Heart left ventricle (tissue), 16 donors: ENCODE results near the gene MGAT3. TPM values are rescaled to one million over a fixed set of nuclear protein-coding genes. Genes with fewer than 3 reads are reported as not detected.

ENCODE experiments used
- ATAC-seq, 4 donors: fragments of 200-7000 bp; cut with Tn5 transposase; one replicate each; pipeline ENCODE4 v1.9.1; 2020 to 2022; ENCODE audit warnings: moderate library complexity in 4 of 4, mild to moderate bottlenecking in 3 of 4, moderate number of reproducible peaks in 1 of 4
- DNase-seq, 5 donors: peaks; one replicate each; pipeline ENCODE4 v3.0.0-alpha.2; 2020
- H3K27ac ChIP-seq, 12 donors: fragments of 200-600 bp; sonication (generic) in 4 of 12; one replicate each; pipeline versions ENCODE4 v1.5.0 to v1.8.0; 2016 to 2022; ENCODE audit warnings: mild to moderate bottlenecking in 2 of 12
- H3K27me3 ChIP-seq, 9 donors: fragments of 200-600 bp; sonication (generic) in 2 of 9; one replicate each; pipeline versions ENCODE4 v1.5.1 to v1.8.0; 2016 to 2022; ENCODE audit warnings: mild to moderate bottlenecking in 3 of 9
- H3K36me3 ChIP-seq, 9 donors: fragments of 200-600 bp; sonication (generic) in 2 of 9; one replicate each; pipeline versions ENCODE4 v1.5.0 to v1.8.0; 2018 to 2022; ENCODE audit warnings: mild to moderate bottlenecking in 2 of 9
- H3K4me1 ChIP-seq, 12 donors: fragments of 200-600 bp; sonication (generic) in 4 of 12; one replicate each; pipeline versions ENCODE4 v1.5.0 to v1.8.0; 2016 to 2022; ENCODE audit warnings: mild to moderate bottlenecking in 3 of 12
- H3K4me3 ChIP-seq, 12 donors: fragments of 200-600 bp; sonication (generic) in 4 of 12; one replicate each; pipeline versions ENCODE4 v1.5.0 to v1.8.0; 2017 to 2022; ENCODE audit warnings: mild to moderate bottlenecking in 9 of 12, moderate library complexity in 4 of 12
- H3K9me3 ChIP-seq, 12 donors: fragments of 200-600 bp; sonication (generic) in 4 of 12; one replicate each; pipeline versions ENCODE4 v1.5.0 to v1.8.0; 2016 to 2022; ENCODE audit warnings: mild to moderate bottlenecking in 1 of 12
- POLR2A ChIP-seq, 2 donors: fragments of 450-650 bp; IDR thresholded peaks; one replicate each; pipeline ENCODE4 v1.6.1; 2017; ENCODE audit warnings: antibody characterized with exemption in 2 of 2, mild to moderate bottlenecking in 2 of 2, moderate library complexity in 2 of 2
- WGBS, 4 donors: extraction: QIAGEN DNeasy Blood & Tissue Kit in 2 of 4; methylation state at CpG; one replicate each; pipeline versions ENCODE4 v1.1.5 to v1.1.7; 2013 to 2018; 5-methylcytosine and 5-hydroxymethylcytosine counted together
- intact Hi-C, 10 donors: fragments of 100-400 bp; cut with DNase I; formaldehyde crosslinking; loops; one replicate each; pipeline versions ENCODE4 v1.11.1 to v1.14.2; 2022
- polyA plus RNA-seq, 2 donors: library from polyadenylated mRNA; stranded (reverse); fragments of 200-250 nt; gene quantifications; one replicate each; pipeline ENCODE4 v1.2.3, GENCODE V29; 2013
- total RNA-seq, 9 donors: library from RNA; depleted of rRNA in 2 of 9; stranded (reverse); fragments of >200 nt in 2 of 9; fragmentation: NEBNext Ultra II Directional in 3 of 9; extraction: Animal tissue kit (Norgen Biotek cat#: 25700) in 3 of 9; gene quantifications; one replicate each; pipeline versions ENCODE4 v1.1.0 to v1.2.4, GENCODE V29; 2016 to 2023
- TF ChIP-seq, protein P1 (sequence below), 12 donors: fragments of 200-600 bp; sonication (generic) in 4 of 12; IDR thresholded peaks; one replicate each; pipeline versions ENCODE4 v1.5.0 to v1.8.0; 2018 to 2022; ENCODE audit warnings: antibody characterized with exemption in 12 of 12, mild to moderate bottlenecking in 5 of 12
- donor health status: ischemic (EF 13 %, LVEDD 7.1; RV severe dilation, severe dysfunction).
- donor health status: healthy with polysubstance abuse.
- donor health status: DM: no; HTN: yes; CAD: no.
- donor health status: DM: no; HTN: no; CAD: no.
- donor health status: ischemic (EF 25% LVEDD 6.9; RV normal size, moderate dysfunction).
- donor health status: ischemic (EF 25% LVEDD 5.7; RV mildly dilated, moderate dysfunction).
- donor health status: healthy.
- donor health status: DM: yes; HTN: yes; CAD: no.
- donor health status: ischemic (EF 35%, LVEDD 5.7; RV mildly dilated, moderate dysfunction).
- donor health status: nonischemic (EF 11% LVEDD 7.7; RV severe dilation, severe dysfunction).
- donor health status: DM: yes; HTN: yes; CAD: no.
- donor health status: PGD.
- donor health status: ischemic (EF 29% LVEDD 5.4; RV normal size, mild dysfunction).
- donor health status: nonischemic (EF 23%, LVEDD 6.1; RV moderate dilation, normal function).

MGAT3 gene
- total and polyA plus RNA-seq, 11 donors = 2.2 to 9.9 (median 4.4) TPM

DNA sequence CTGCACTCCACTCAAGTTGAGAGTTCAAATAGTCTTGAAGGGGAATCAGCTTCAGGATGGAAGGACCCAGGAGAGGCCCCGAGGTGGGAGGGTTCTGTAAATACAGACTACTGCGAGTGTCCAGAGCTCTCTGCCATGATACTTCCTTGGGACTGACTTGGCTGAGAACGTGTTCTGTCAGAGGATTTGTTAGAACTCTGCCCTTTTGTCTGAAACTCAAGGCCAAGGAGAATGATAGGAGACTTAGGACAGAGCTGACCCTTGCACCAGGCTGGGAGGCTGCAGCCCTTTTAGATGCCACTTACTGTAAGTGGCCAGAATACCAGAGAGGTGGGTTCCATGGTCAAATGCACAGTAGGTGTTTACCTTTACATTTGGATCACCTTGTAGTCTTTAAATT, 60.7 kb downstream of the MGAT3 start:
- DNase-seq = no peak
- H3K36me3 ChIP-seq = peaks cover 11 to 69% (median 57%) of the 10 kb centered on the region in 9 donors
- no peak overlapping the region for H3K4me3 ChIP-seq
- H3K27me3 ChIP-seq = no peaks in the 10 kb centered on the region
- 80 to 90% (median 85%) methylated on average over 3 of the region's 3 CpGs for WGBS, 4 donors
- H3K27ac ChIP-seq = no peak overlapping the region
- intact Hi-C loops = loop anchor here in 6 of 10 donors (5.0 to 10.0 kb wide), 6 partner anchors 55 to 343 kb away; partner anchors contain the start of genes RPL3 (in 1 of the 6), SYNGR1 (in 1 of the 6) and TAB1 (in 1 of the 6)
- peaks cover 3 to 41% (median 25%) of the 10 kb centered on the region in 12 donors for H3K4me1 ChIP-seq
- H3K9me3 ChIP-seq = no peaks in the 10 kb centered on the region
- no peak for ATAC-seq
- TF ChIP-seq, protein P1, sequence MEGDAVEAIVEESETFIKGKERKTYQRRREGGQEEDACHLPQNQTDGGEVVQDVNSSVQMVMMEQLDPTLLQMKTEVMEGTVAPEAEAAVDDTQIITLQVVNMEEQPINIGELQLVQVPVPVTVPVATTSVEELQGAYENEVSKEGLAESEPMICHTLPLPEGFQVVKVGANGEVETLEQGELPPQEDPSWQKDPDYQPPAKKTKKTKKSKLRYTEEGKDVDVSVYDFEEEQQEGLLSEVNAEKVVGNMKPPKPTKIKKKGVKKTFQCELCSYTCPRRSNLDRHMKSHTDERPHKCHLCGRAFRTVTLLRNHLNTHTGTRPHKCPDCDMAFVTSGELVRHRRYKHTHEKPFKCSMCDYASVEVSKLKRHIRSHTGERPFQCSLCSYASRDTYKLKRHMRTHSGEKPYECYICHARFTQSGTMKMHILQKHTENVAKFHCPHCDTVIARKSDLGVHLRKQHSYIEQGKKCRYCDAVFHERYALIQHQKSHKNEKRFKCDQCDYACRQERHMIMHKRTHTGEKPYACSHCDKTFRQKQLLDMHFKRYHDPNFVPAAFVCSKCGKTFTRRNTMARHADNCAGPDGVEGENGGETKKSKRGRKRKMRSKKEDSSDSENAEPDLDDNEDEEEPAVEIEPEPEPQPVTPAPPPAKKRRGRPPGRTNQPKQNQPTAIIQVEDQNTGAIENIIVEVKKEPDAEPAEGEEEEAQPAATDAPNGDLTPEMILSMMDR (IDR thresholded peaks at IDR 0.05) = no peak
- TF ChIP-seq POLR2A (IDR thresholded peaks at IDR 0.05) = no peak

DNA sequence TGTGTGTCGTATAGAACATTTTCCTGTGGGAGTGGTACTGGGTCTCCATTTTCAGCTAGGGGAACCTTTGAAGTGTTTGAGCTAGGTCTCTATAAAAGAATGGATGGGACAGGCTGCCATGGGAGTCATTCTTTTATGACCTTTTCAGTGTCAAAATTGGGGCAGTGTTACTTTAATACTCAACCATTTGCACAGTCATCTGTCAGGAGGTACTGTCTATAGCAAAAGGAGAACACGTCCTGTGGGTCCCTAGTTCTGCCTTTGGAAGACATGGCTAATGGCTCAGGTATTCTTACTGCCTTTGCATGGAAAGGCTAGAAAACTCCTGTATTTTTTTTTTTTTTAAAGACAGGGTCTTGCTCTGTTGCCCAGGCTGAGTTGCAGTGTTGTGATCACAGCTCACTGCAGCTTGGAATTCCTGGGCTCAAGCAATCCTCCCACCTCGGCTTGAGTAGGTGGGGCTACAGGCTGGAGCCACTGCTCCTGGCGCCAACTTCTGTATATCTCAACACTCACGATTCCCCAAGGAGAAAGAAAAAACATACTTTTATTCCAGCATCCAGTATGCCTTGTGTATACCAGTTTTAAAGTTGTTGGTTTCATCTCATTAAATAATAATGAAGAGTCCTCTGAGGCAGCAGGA, 61.5 kb downstream of the MGAT3 start:
- intact Hi-C loops = loop anchor here in 7 of 10 donors (2.0 to 10.0 kb wide), 7 partner anchors 15 to 343 kb away; partner anchors contain the start of genes MIEF1 (in 1 of the 7), RPL3 (in 1 of the 7), SYNGR1 (in 1 of the 7) and TAB1 (in 1 of the 7)
- WGBS, 4 donors = 57 to 62% (median 59%) methylated on average over 5 of the region's 5 CpGs
- DNase-seq (no peak), ATAC-seq (no peak)
- Histone ChIP-seq H3K4me3 (peak overlapping the region in 2 of 12 donors; percentile 97 to 100), H3K27ac (peak overlapping the region in 6 of 12 donors; percentile 97 to 100 (median 100)), H3K27me3 (no peaks in the 10 kb centered on the region), H3K4me1 (peaks cover 3 to 49% (median 32%) of the 10 kb centered on the region in 12 donors), H3K9me3 (no peaks in the 10 kb centered on the region), H3K36me3 (peaks cover 12 to 70% (median 57%) of the 10 kb centered on the region in 9 donors)
- TF ChIP-seq, protein P1 (IDR thresholded peaks at IDR 0.05) = no peak

DNA sequence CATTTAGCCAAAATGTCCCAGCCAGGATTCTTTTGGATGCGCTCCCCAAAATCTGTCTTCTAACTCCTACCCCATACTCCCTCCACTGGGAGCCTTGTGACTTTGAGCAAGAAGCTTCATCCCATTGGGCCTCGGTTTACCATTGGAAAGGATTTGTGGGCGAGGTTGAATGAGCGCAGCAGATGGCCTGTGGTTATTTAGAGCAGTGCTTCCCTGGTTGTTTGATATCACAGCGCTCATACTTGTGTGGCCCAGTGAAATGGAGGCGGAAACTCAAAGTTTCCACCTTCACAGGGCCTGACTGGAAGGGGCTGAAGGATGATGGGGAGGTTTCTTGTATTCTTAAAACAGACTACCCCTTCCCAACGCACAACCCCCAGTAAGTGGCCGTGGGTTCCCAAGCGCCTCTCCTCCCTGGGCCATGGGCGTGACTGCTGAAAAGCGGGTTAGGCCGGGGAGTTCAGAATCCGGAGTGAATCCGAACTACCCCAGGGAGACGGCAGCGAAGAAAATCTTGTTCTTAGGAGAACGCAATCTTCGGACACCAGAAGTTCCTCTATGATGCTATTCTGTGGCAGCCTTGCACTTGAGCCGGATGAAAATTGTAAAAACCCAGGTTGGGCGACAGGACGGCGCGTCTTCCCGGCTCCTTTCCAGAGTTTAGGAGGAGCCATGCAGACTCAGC, 62.3 kb downstream of the MGAT3 start:
- Histone ChIP-seq H3K36me3 (peaks cover 9 to 70% (median 57%) of the 10 kb centered on the region in 9 donors), H3K9me3 (no peaks in the 10 kb centered on the region), H3K4me3 (peak overlapping the region; percentile 71 to 100 (median 96)), H3K27me3 (no peaks in the 10 kb centered on the region), H3K27ac (peak overlapping the region; percentile 97 to 100 (median 100)), H3K4me1 (peaks cover under 1 to 52% (median 40%) of the 10 kb centered on the region in 12 donors)
- TF ChIP-seq, protein P1 (IDR thresholded peaks at IDR 0.05) = no peak
- ATAC-seq (no peak), DNase-seq (peak in 1 of 5 donors; percentile 42)
- WGBS, 4 donors = 7 to 13% (median 11%) methylated on average over 15 to 24 of the region's 24 CpGs
- intact Hi-C loops = loop anchor here in 7 of 10 donors (2.0 to 10.0 kb wide), 7 partner anchors 16 to 344 kb away; partner anchors contain the start of genes MIEF1 (in 1 of the 7), RPL3 (in 1 of the 7), SYNGR1 (in 1 of the 7) and TAB1 (in 1 of the 7)
